Suprapubic skin (tissue), 4 donors: ENCODE measurements around the gene DEPDC1B. TPM values are rescaled to one million over a fixed set of nuclear protein-coding genes. Genes with fewer than 3 reads are reported as not detected.
"Not testable (repeated sequence)": the region's sequence is repeated elsewhere in the genome, so short reads cannot be mapped to it uniquely, and the experiment has no call there.

Experiments used
- DNase-seq, 2 donors: peaks; one replicate each; pipeline ENCODE4 v3.0.0-alpha.2; 2019; ENCODE audit warnings: low spot score in 2 of 2
- H3K27ac ChIP-seq: fragments of 200-600 bp; sonication (generic); one replicate; pipeline ENCODE4 v1.5.1; 2019
- H3K27me3 ChIP-seq: fragments of 200-600 bp; sonication (generic); one replicate; pipeline ENCODE4 v1.5.1; 2019
- H3K36me3 ChIP-seq: fragments of 200-600 bp; sonication (generic); one replicate; pipeline ENCODE4 v1.5.1; 2019
- H3K4me1 ChIP-seq: fragments of 200-600 bp; sonication (generic); one replicate; pipeline ENCODE4 v1.5.1; 2019
- H3K4me3 ChIP-seq: fragments of 200-600 bp; sonication (generic); one replicate; pipeline ENCODE4 v1.5.1; 2019; ENCODE audit warnings: mild to moderate bottlenecking
- H3K9me3 ChIP-seq: fragments of 200-600 bp; sonication (generic); one replicate; pipeline ENCODE4 v1.5.1; 2019
- EP300 ChIP-seq: sonication (generic); formaldehyde crosslinking; IDR thresholded peaks from one replicate; pipeline ENCODE4 v1.6.1; 2017; ENCODE audit warnings: antibody characterized with exemption
- POLR2A ChIP-seq, 2 donors: fragments of 450-650 bp; IDR thresholded peaks; one replicate each; pipeline ENCODE4 v1.6.1; 2017; ENCODE audit warnings: antibody characterized with exemption in 2 of 2, mild to moderate bottlenecking in 2 of 2, moderate library complexity in 2 of 2
- POLR2AphosphoS5 ChIP-seq, 3 donors: sonication (generic); formaldehyde crosslinking; IDR thresholded peaks; one replicate each; pipeline ENCODE4 v1.6.1; 2017; ENCODE audit warnings: antibody characterized with exemption in 3 of 3
- WGBS: methylation state at CpG from one replicate; pipeline ENCODE4 v1.1.5; 2018; 5-methylcytosine and 5-hydroxymethylcytosine counted together
- total RNA-seq, 4 donors: library from RNA; depleted of rRNA; stranded (reverse); fragments of >200 nt; gene quantifications; one replicate each; pipeline ENCODE4 v1.1.0, GENCODE V29; 2016
- TF ChIP-seq, protein P1 (sequence below), 2 donors: fragments of 200-600 bp in 1 of 2; fragments of 450-650 bp in 1 of 2; sonication (generic) in 1 of 2; IDR thresholded peaks; one replicate each; pipeline ENCODE4 v1.5.1; 2016 to 2019; ENCODE audit warnings: antibody characterized with exemption in 2 of 2, mild to moderate bottlenecking in 1 of 2, moderate library complexity in 1 of 2

Gene DEPDC1B
- total RNA-seq, 4 donors from 2014 or later: 4.8 to 5.8 (median 5.2) TPM

DNA sequence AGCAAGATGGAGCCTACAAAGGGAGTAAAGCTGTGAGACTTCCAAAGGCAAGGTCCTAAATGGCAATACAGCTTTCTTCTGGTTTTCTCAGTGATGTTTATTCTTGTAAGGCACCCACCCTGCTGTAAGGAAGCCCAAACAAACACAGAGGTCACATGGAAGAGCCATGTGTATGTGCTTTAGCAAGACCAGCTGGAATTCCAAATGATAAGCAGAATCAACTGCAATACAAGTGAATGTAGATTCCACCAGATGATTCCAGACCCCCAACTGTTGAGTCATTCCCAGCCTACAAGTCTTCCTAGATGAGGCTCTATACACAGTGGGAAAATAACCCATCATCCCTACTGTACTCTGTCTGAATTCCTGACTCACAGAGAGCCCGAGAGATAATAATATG is 122.8 kb downstream of the DEPDC1B start:
- Histone ChIP-seq H3K9me3 (no peaks in the 10 kb centered on the region), H3K27me3 (no peaks in the 10 kb centered on the region), H3K36me3 (no peaks in the 10 kb centered on the region), H3K4me3 (no peak overlapping the region), H3K27ac (no peak overlapping the region), H3K4me1 (no peaks in the 10 kb centered on the region)
- no peak for DNase-seq
- TF ChIP-seq EP300 (no peak), POLR2AphosphoS5 (IDR thresholded peaks at IDR 0.05) (no peak), POLR2A (IDR thresholded peaks at IDR 0.05) (no peak)
- TF ChIP-seq, protein P1, sequence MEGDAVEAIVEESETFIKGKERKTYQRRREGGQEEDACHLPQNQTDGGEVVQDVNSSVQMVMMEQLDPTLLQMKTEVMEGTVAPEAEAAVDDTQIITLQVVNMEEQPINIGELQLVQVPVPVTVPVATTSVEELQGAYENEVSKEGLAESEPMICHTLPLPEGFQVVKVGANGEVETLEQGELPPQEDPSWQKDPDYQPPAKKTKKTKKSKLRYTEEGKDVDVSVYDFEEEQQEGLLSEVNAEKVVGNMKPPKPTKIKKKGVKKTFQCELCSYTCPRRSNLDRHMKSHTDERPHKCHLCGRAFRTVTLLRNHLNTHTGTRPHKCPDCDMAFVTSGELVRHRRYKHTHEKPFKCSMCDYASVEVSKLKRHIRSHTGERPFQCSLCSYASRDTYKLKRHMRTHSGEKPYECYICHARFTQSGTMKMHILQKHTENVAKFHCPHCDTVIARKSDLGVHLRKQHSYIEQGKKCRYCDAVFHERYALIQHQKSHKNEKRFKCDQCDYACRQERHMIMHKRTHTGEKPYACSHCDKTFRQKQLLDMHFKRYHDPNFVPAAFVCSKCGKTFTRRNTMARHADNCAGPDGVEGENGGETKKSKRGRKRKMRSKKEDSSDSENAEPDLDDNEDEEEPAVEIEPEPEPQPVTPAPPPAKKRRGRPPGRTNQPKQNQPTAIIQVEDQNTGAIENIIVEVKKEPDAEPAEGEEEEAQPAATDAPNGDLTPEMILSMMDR (IDR thresholded peaks at IDR 0.05): no peak
- WGBS: 93% methylated on average over 1 of the region's 1 CpG

DNA sequence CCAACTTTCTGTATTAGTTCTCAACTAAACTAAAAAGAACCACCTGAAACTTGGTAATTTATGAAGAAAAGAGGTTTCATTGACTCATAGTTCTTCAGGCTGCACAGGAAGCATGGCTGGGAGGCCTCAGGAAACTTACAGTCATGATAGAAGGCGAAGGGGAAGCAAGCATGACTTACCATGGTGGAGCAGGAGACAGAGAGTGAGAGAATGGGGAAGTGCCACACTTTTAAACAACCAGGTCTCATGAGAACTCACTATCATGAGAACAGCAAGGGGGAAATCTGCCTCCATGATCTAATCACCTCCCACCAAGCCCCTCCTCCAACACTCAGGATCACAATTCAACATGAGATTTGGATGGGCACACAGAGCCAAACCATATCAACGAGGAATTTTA is 123.5 kb downstream of the DEPDC1B start:
- DNase-seq: no peak
- H3K27me3 ChIP-seq: no peaks in the 10 kb centered on the region
- no peak for TF ChIP-seq POLR2A (IDR thresholded peaks at IDR 0.05)
- TF ChIP-seq, protein P1 (IDR thresholded peaks at IDR 0.05): no peak
- TF ChIP-seq EP300: no peak
- TF ChIP-seq POLR2AphosphoS5 (IDR thresholded peaks at IDR 0.05): no peak
- 96% methylated on average over 2 of the region's 2 CpGs for WGBS
- no peaks in the 10 kb centered on the region for H3K9me3 ChIP-seq
- H3K4me3 ChIP-seq: no peak overlapping the region
- H3K4me1 ChIP-seq: no peaks in the 10 kb centered on the region
- no peaks in the 10 kb centered on the region for H3K36me3 ChIP-seq
- no peak overlapping the region for H3K27ac ChIP-seq

DNA sequence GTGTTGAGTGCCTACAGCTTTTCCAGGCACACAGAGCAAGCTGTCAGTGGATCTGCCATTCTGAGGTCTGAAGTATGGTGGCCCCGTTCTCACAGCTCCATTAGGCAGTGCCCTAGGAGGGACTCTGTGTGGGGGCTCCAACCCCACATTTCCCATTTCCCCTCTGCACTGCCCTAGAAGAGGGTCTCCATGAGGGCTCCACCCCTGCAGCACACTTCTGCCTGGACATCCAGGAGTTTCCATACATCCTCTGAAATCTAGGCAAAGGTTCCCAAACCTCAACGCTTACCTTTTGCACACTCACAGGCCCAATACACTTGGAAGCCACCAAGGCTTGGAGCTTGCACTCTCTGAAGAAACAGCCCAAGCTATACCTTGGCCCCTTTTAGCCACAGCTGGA is 131.3 kb downstream of the DEPDC1B start:
- no peak overlapping the region for H3K27ac ChIP-seq
- H3K4me3 ChIP-seq: no peak overlapping the region
- 100% methylated on average over 1 of the region's 2 CpGs for whole genome bisulfite sequencing
- H3K9me3 ChIP-seq: peaks cover 5% of the 10 kb centered on the region
- no peaks in the 10 kb centered on the region for H3K4me1 ChIP-seq
- DNase-seq: no peak
- no peaks in the 10 kb centered on the region for H3K27me3 ChIP-seq
- H3K36me3 ChIP-seq: no peaks in the 10 kb centered on the region
- TF ChIP-seq POLR2AphosphoS5 (IDR thresholded peaks at IDR 0.05): no peak
- TF ChIP-seq, protein P1 (IDR thresholded peaks at IDR 0.05): no peak
- no peak for TF ChIP-seq POLR2A (IDR thresholded peaks at IDR 0.05)
- TF ChIP-seq EP300: no peak

DNA sequence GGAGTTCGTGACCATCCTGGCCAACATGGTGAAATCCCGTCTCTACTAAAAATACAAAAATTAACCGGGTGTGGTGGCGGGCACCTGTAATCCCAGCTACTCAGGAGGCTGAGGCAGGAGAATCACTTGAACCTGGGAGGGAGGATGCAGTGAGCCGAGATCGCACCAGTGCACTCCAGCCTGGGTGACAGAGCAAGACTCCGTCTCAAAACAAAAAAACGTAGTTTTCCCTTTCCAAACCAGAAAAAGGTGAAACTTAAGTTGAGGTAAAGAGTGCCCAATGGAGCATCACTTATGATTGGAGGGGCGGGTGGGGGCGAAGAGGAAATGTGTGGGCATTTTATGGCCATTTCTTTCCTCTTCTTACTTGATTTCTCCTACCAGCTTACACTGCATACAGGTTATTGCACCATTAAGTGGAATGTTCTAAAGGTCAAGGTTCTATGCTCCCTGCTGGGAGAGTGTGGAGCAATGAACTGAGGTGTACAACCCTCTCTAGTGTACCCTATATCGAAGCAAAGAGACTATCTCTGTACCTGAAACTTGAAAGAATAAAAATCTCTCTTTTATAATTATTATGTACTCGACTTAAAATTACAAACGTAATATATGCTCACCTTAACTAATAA is 136.2 kb downstream of the DEPDC1B start:
- WGBS: 91% methylated on average over 13 of the region's 13 CpGs
- Histone ChIP-seq H3K4me1 (no peaks in the 10 kb centered on the region), H3K4me3 (no peak overlapping the region)

DNA sequence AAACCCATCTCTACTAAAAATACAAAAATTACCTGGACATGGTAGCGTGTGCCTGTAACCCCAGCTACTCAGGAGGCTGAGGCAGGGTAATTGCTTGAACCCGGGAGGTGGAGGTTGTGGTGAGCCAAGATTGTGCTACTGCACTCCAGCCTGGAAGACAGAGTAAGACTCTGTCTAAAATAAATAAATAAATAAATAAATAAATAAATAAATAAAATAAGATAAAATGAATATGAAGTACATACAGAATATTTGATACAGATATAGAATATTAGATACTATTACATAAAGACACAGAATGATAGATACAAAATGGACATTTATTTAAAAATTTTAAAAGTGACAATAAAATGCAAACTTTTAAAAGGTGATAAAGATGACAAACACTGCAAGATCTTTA is 146.7 kb downstream of the DEPDC1B start:
- WGBS: 100% methylated on average over 2 of the region's 2 CpGs
- not testable (repeated sequence) for DNase-seq, H3K36me3 ChIP-seq, H3K27me3 ChIP-seq, H3K27ac ChIP-seq, H3K4me1 ChIP-seq, H3K4me3 ChIP-seq, H3K9me3 ChIP-seq

More for the DNA sequence above, 136.2 kb downstream of the DEPDC1B start:
- TF ChIP-seq EP300 (no peak), POLR2AphosphoS5 (IDR thresholded peaks at IDR 0.05) (no peak), POLR2A (IDR thresholded peaks at IDR 0.05) (no peak)
- TF ChIP-seq, protein P1 (IDR thresholded peaks at IDR 0.05): no peak
- H3K9me3 ChIP-seq: peaks cover 2% of the 10 kb centered on the region
- no peak overlapping the region for H3K27ac ChIP-seq
- no peaks in the 10 kb centered on the region for H3K36me3 ChIP-seq
- no peaks in the 10 kb centered on the region for H3K27me3 ChIP-seq
- DNase-seq: no peak

DNA sequence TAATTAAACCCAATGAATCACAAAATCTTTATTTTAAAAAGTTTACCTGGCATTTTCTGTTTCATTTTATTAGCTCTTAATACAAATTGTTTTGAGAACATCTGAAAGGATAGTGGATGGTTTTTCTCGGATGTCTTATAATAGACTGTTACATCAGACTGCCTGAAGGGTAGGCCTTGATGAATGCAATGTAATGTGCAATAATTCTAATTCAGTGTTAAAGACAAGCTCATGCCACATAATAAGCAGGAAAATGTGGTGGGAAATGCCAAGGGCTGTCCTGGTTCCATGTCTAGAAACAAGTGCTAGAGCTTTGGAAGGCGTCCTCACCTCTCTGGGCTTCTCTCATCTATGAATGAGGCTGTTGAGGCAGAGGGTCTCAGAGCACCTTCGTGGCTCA is 148.1 kb downstream of the DEPDC1B start:
- H3K4me1 ChIP-seq: no peaks in the 10 kb centered on the region
- no peak for DNase-seq
- WGBS: 67% methylated on average over 3 of the region's 3 CpGs
- TF ChIP-seq, protein P1 (IDR thresholded peaks at IDR 0.05): no peak
- TF ChIP-seq EP300 (no peak), POLR2A (IDR thresholded peaks at IDR 0.05) (no peak), POLR2AphosphoS5 (IDR thresholded peaks at IDR 0.05) (no peak)
- no peaks in the 10 kb centered on the region for H3K36me3 ChIP-seq
- no peaks in the 10 kb centered on the region for H3K27me3 ChIP-seq
- H3K27ac ChIP-seq: no peak overlapping the region
- no peaks in the 10 kb centered on the region for H3K9me3 ChIP-seq
- H3K4me3 ChIP-seq: no peak overlapping the region
